ENCODE data around the gene RYR2.
"Not testable (repeated sequence)": the region's sequence is repeated elsewhere in the genome, so short reads cannot be mapped to it uniquely, and the experiment has no call there.

The RYR2 gene

GRCh38 chr1:237542525-237543418, 500.8 kb downstream of the RYR2 start:
- DNase-seq (ENCODE audit: low read depth, low spot score): peak; percentile 28

- no peak for DNase-seq (ENCODE audit: low read depth, low spot score)
These were observed 511.1 kb downstream of the RYR2 start for GRCh38 chr1:237553078-237553477.

GRCh38 chr1:237556911-237557310, 514.9 kb downstream of the RYR2 start:
- no peak for DNase-seq (ENCODE audit: low read depth, low spot score)

- peak; percentile 14 for DNase-seq (ENCODE audit: low read depth, low spot score)
These were observed 520.3 kb downstream of the RYR2 start for GRCh38 chr1:237562242-237562823.

GRCh38 chr1:237565236-237565635, 523.3 kb downstream of the RYR2 start:
- no peak for DNase-seq (ENCODE audit: low read depth, low spot score)

- no peak for DNase-seq (ENCODE audit: low read depth, low spot score)
These were observed 524.6 kb downstream of the RYR2 start for GRCh38 chr1:237566581-237566980.

- no peak for DNase-seq (ENCODE audit: low read depth, low spot score)
These were observed 527.0 kb downstream of the RYR2 start for GRCh38 chr1:237568955-237569354.

- DNase-seq (ENCODE audit: low read depth, low spot score): no peak
These were observed 528.5 kb downstream of the RYR2 start for GRCh38 chr1:237570530-237570929.

GRCh38 chr1:237574536-237574935, 532.6 kb downstream of the RYR2 start:
- DNase-seq (ENCODE audit: low read depth, low spot score): no peak

- DNase-seq (ENCODE audit: low read depth, low spot score): no peak
These were observed 536.6 kb downstream of the RYR2 start for GRCh38 chr1:237578540-237578939.

DNA sequence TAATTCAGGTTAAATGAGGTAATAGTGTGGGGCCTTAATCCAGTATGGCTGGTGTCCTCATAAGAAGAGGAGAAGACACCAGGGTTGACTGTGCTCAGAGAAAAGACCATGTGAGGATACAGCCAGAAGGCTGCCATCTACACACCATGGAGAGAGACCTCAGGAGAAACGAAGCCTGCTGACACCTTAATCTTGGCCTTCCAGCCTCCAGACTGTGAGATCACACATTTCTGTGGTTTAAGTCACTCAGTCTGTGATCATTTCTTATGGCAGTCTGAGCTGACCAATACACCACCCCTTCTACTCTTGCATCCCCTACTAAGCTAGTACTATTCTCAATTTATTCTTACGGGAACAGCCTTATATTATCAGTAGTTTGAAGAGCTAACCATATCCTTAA, 538.7 kb downstream of the RYR2 start:
- DNase-seq (ENCODE audit: low read depth, low spot score): no peak

GRCh38 chr1:237583270-237583669, 541.3 kb downstream of the RYR2 start:
- no peak for DNase-seq (ENCODE audit: low read depth, low spot score)

DNA sequence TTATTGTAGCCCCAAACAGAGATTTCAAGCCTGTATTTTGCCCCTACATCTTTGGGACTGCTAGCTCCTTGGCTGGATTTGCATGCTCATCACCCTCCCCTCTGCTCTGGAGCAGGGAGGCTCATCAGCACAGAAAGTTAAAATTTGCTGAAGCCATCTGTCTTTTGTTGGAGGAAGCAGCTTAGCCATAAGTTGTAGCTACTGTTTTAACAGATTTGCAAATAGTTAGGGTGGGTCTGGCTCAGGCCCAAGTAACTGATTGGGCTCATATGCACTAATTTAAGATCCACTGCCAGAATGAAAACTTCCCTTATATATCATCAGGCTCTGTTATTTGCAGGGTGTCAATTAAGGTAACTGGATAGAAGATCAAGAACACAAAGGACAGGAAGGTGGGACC, 541.8 kb downstream of the RYR2 start:
- no peak for DNase-seq (ENCODE audit: low read depth, low spot score)

GRCh38 chr1:237590386-237590785, 548.4 kb downstream of the RYR2 start:
- no peak for DNase-seq (ENCODE audit: low read depth, low spot score)

DNA sequence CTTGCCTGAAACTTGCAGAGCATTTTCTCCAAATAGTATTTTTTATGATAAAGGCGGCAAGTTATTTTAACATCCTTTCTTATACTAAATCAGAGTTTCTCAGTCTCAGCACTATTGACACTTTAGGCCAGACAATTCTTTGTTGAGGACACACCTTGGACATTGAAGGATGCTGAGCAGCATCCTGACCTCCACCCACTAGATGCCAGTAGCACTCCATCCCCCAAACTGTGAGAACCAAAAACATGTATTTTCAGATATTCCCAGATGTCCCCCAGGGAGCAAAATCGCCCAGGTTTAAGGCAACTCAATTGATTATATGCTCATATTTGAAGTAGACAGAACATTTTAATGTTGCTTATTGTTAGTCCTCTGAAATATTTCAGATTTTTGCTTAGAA, 549.4 kb downstream of the RYR2 start:
- DNase-seq (ENCODE audit: low read depth, low spot score): no peak

DNA sequence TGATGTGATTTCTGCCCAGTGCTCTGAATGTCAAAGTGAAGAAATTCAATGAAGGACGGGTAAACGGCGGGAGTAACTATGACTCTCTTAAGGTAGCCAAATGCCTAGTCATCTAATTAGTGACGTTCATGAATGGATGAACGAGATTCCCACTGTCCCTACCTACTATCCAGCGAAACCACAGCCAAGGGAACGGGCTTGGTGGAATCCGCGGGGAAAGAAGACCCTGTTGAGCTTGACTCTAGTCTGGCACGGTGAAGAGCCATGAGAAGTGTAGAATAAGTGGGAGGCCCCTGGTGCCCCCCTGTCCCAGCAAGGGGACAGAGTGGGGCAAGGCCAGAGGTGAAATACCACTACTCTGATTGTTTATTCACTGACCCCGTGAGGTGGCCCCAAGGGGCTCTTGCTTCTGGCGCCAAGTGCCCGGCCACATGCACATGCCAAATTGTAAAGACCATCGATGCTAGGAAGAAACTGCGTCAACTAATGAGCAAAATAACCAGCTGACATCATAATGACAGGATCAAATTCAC, 561.1 kb downstream of the RYR2 start:
- not testable (repeated sequence) for DNase-seq (ENCODE audit: low read depth, low spot score)

- DNase-seq (ENCODE audit: low read depth, low spot score): no peak
These were observed 566.4 kb downstream of the RYR2 start for GRCh38 chr1:237608433-237608832.

GRCh38 chr1:237610157-237610556, 568.2 kb downstream of the RYR2 start:
- no peak for DNase-seq (ENCODE audit: low read depth, low spot score)

GRCh38 chr1:237613984-237614383, 572.0 kb downstream of the RYR2 start:
- no peak for DNase-seq (ENCODE audit: low read depth, low spot score)

DNA sequence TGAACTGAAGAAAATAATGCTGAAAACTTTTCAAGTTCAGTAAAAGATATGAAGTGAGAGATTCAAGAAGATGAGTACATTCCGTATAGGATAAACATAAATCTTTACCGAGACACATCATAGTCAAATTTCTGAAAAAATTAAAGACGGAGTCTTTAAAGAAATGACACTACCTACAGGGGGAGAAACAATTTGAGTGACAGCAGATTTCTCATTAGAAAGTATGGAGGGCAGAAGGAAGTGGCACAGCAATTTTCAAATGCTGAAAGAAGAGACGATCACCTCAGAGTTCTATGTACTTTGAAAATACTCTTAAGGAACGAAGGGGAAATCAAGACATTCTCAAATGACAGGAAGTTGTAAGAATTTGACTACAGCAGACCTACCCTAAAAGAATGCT, 577.6 kb downstream of the RYR2 start:
- no peak for DNase-seq (ENCODE audit: low read depth, low spot score)

DNA sequence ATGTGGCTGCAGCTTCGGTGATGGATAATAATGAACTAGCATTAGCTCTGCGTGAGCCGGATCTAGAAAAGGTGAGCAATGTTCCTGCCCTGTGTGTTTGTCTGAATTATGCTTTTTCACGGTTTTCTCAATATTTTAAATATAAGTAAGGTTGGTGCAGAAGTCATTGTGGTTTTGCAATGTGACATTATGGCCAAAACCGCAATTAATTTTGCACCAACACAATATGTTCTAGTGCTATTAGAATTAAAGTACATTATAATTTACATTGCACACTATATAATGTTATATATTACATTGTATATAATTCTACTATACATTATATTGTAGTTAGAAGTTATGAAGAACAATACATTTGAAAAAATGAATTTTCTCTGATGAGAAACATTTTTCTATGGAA, 592.9 kb downstream of the RYR2 start:
- DNase-seq (ENCODE audit: low read depth, low spot score): no peak

GRCh38 chr1:237638555-237638954, 596.6 kb downstream of the RYR2 start:
- DNase-seq (ENCODE audit: low read depth, low spot score): no peak

Data from ELF-1 (cell line).